HG03571 (cell line): ENCODE results near the gene TMEM231.

ENCODE experiments used
- ATAC-seq: cut with Tn5 transposase; IDR thresholded peaks from one replicate; pipeline ENCODE4 v1.9.1; 2021; ENCODE audit not compliant: unreplicated experiment

TMEM231 gene

DNA sequence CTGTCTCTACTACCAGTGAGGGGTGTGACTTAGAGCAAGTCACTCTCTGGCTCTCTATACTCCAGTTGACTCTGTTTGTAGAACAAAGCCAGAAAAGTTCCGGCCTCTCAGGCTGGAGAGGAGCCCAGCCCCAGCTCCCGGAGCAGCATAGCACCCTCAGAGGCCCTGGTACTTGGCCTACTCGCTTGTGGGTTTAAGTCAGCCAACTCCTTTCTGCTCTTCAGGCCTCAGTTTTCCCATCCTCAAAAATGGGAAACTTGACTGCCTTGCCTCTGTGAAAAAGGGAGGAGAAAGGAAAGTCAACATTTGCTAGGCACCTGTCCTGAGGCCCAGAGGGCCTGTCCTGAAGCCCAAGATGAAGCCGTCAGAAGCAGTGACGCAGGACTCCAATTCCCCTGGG is 61.9 kb downstream of the TMEM231 start:
- ATAC-seq = no peak

DNA sequence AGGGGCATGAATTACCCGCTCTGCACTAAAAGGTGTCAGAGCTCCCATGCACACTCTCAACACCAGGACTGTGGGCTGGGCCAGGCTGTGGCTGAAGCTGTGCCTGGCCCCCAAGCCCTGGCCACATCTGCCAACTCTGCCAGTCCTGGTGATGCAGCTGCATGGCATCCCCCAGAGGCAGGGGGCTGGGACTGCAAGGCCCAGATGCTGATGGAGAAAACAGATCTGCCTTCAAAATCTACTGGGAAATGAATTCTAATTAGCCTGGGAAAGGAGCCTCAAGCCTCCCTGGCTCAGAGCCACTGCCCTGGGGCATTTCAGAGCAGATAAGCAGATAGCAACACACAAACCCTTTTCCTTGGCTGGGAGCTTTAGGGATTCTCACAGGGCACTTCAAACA is 64.2 kb downstream of the TMEM231 start:
- ATAC-seq = no peak

DNA sequence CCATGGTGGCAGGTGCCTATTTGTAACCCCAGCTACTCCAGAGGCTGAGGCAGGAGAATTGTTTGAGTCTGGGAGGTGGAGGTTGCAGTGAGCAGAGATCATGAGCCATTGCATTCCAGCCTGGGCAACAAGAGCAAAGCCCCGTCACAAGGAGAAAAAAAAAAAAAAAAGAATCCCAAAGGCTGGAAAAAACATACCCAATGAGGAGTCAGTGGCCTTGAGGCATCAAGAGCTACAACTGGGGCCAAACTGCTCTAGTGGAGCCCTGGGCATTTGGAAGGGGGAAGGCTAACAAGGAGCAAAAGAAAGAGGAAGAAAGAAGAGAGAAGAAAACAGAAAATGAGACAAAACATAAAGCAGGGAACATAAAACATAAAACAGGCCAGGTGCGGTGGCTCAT is 67.7 kb downstream of the TMEM231 start:
- no peak for ATAC-seq
